A549 (cell line): ENCODE measurements around the gene NRDE2. TPM values are rescaled to one million over a fixed set of nuclear protein-coding genes. Genes with fewer than 3 reads are reported as not detected.
"Not testable (repeated sequence)": the region's sequence is repeated elsewhere in the genome, so short reads cannot be mapped to it uniquely, and the experiment has no call there.

Source experiments
- ATAC-seq, 2 experiments: fragments of 200-7000 bp in 1 of 2; fragments of >200 bp in 1 of 2; cut with Nextera tagmentation in 1 of 2; cut with Tn5 transposase in 1 of 2; 3 replicates each; pipeline versions ENCODE4 v1.8.0 to v1.9.1; 2018 to 2020; ENCODE audit warnings: mild to moderate bottlenecking in 1 of 2, moderate library complexity in 1 of 2
- CTCF ChIA-PET: fragments of 300-600 bp; sonication (Branson Sonifier 250); formaldehyde crosslinking; extraction: SDS; loops from one replicate; lab custom pipeline; 2021; ENCODE audit warnings: antibody characterized with exemption, inconsistent platforms; lab: Yijun Ruan, JAX
- POLR2A ChIA-PET: fragments of 350-600 bp; formaldehyde crosslinking; extraction: SDS; loops from one replicate; lab custom pipeline; 2021; ENCODE audit warnings: antibody characterized with exemption, inconsistent platforms; lab: Yijun Ruan, JAX
- DNase-seq, 2 experiments: peaks; one replicate each; pipeline versions ENCODE4 v3.0.0 to v3.0.0-alpha.2; 2011 to 2016; ENCODE audit warnings: low read depth in 1 of 2, low spot score in 1 of 2
- FAIRE-seq: peaks from 2 replicates; lab custom pipeline; 2011; peaks lifted over from hg19 to GRCh38; lab: Jason Lieb, UNC
- H3K27ac ChIP-seq, 2 experiments: fragments of >200 bp; sonication (Bioruptor Twin); formaldehyde crosslinking; 3 replicates each; pipeline ENCODE4 v1.5.1; 2016 to 2017
- H3K4me1 ChIP-seq: fragments of >200 bp; sonication (Bioruptor Twin); formaldehyde crosslinking; 3 replicates; pipeline ENCODE4 v1.6.1; 2016
- H3K4me2 ChIP-seq: fragments of >200 bp; sonication (Bioruptor Twin); formaldehyde crosslinking; 3 replicates; pipeline ENCODE4 v1.6.1; 2016
- H3K4me3 ChIP-seq: fragments of >200 bp; sonication (Bioruptor Twin); formaldehyde crosslinking; 3 replicates; pipeline ENCODE4 v1.5.1; 2016
- H3K9me3 ChIP-seq: fragments of >200 bp; sonication (Bioruptor Twin); formaldehyde crosslinking; 3 replicates; pipeline ENCODE4 v1.6.1; 2016
- BHLHE40 ChIP-seq: IDR thresholded peaks from 2 replicates; pipeline ENCODE4 v1.6.1; 2012; ENCODE audit warnings: low read depth, low read length, inconsistent platforms
- EP300 ChIP-seq, 2 experiments: fragments of >200 bp; sonication (Bioruptor Twin); formaldehyde crosslinking; IDR thresholded peaks; 2 replicates in 1 of 2; 3 replicates in 1 of 2; pipeline ENCODE4 v1.6.1; 2016 to 2017
- FOSL2 ChIP-seq, 2 experiments: fragments of 450-650 bp in 1 of 2; fragments of >200 bp in 1 of 2; sonication (Bioruptor Twin) in 1 of 2; formaldehyde crosslinking; IDR thresholded peaks; 2 replicates each; pipeline versions ENCODE4 v1.5.0 to v1.6.1; 2016 to 2020; ENCODE audit warnings: mild to moderate bottlenecking in 1 of 2, moderate library complexity in 1 of 2
- HOXB5 ChIP-seq: fragments of 250-450 bp; sonication (Bioruptor Pico); IDR thresholded peaks from 2 replicates; pipeline ENCODE4 v1.5.0; 2020; ENCODE audit warnings: mild to moderate bottlenecking, moderate library complexity
- KDM1A ChIP-seq: fragments of 200-600 bp; sonication (generic); IDR thresholded peaks from 2 replicates; pipeline ENCODE4 v1.6.1; 2016; ENCODE audit warnings: low read depth, mild to moderate bottlenecking
- KDM5A ChIP-seq: fragments of 200-600 bp; sonication (generic); IDR thresholded peaks from 2 replicates; pipeline ENCODE4 v1.6.1; 2016; ENCODE audit warnings: antibody characterized with exemption, mild to moderate bottlenecking
- MAZ ChIP-seq: fragments of 150-350 bp; IDR thresholded peaks from 2 replicates; pipeline ENCODE4 v1.6.1; 2014; ENCODE audit warnings: antibody characterized with exemption, low read depth, low read length, borderline replicate concordance
- NPAS2 ChIP-seq: fragments of 250-450 bp; sonication (Bioruptor Pico); IDR thresholded peaks from 2 replicates; pipeline ENCODE4 v1.8.0; 2022; ENCODE audit warnings: mild to moderate bottlenecking, moderate library complexity, borderline replicate concordance
- NR3C1 ChIP-seq: fragments of >200 bp; sonication (Bioruptor Twin); formaldehyde crosslinking; IDR thresholded peaks from 3 replicates; pipeline ENCODE4 v1.6.1; 2017
- PHF8 ChIP-seq: fragments of 200-600 bp; sonication (generic); IDR thresholded peaks from 2 replicates; pipeline ENCODE4 v1.6.1; 2016; ENCODE audit warnings: low read depth, mild to moderate bottlenecking, antibody characterized with exemption, moderate library complexity, borderline replicate concordance
- POLR2A ChIP-seq: IDR thresholded peaks from 2 replicates; pipeline ENCODE4 v1.6.1; 2012; ENCODE audit warnings: mild to moderate bottlenecking, low read length
- RAD21 ChIP-seq, 2 experiments: fragments of >200 bp in 1 of 2; sonication (Bioruptor Twin) in 1 of 2; formaldehyde crosslinking in 1 of 2; IDR thresholded peaks in 1 of 2; conservative IDR thresholded peaks in 1 of 2; 2 replicates in 1 of 2; 3 replicates in 1 of 2; pipeline ENCODE4 v1.6.1; 2012 to 2018; ENCODE audit warnings: inconsistent platforms in 1 of 2
- SMC3 ChIP-seq: fragments of >200 bp; sonication (Bioruptor Twin); formaldehyde crosslinking; IDR thresholded peaks from 3 replicates; pipeline ENCODE4 v1.6.1; 2018; ENCODE audit warnings: inconsistent platforms
- SREBF2 ChIP-seq: fragments of 450-650 bp; IDR thresholded peaks from 2 replicates; pipeline ENCODE4 v1.6.1; 2014; ENCODE audit warnings: mild to moderate bottlenecking, moderate library complexity
- ZC3H11A ChIP-seq: fragments of 450-650 bp; IDR thresholded peaks from 2 replicates; pipeline ENCODE4 v1.6.1; 2014; ENCODE audit warnings: antibody characterized with exemption, mild to moderate bottlenecking
- ZNF302 ChIP-seq: fragments of 250-450 bp; sonication (Bioruptor Pico); IDR thresholded peaks from 2 replicates; pipeline ENCODE4 v1.9.0; 2021; ENCODE audit warnings: inconsistent platforms, mild to moderate bottlenecking, moderate library complexity
- WGBS: methylation state at CpG from one replicate; pipeline ENCODE4 v1.1.6; 2017; ENCODE audit errors: missing lambda C conversion rate; 5-methylcytosine and 5-hydroxymethylcytosine counted together
- polyA plus RNA-seq, 4 experiments: library from polyadenylated mRNA; depleted of rRNA in 3 of 4; stranded (reverse); fragments of >200 nt; fragmentation: RNase III in 1 of 4; extraction: RNeasy Plus Mini Kit Qiagen cat#74134 plus additional on column Dnase treatment in 1 of 4; gene quantifications; 2 replicates in 3 of 4; 3 replicates in 1 of 4; pipeline ENCODE4 v1.2.3, GENCODE V29; 2011 to 2017
- TF ChIP-seq, protein P1 (sequence below): IDR thresholded peaks from 2 replicates; pipeline ENCODE4 v1.6.1; 2012; ENCODE audit warnings: low read depth, borderline replicate concordance
- TF ChIP-seq, protein P2 (sequence below): fragments of >200 bp; sonication (Bioruptor Twin); formaldehyde crosslinking; IDR thresholded peaks from 3 replicates; pipeline ENCODE4 v1.5.1; 2016

NRDE2 gene
- polyA plus RNA-seq, 2 of the 4 experiments (the other 2 are of a cell fraction), result 11.6 to 12.7 TPM

DNA sequence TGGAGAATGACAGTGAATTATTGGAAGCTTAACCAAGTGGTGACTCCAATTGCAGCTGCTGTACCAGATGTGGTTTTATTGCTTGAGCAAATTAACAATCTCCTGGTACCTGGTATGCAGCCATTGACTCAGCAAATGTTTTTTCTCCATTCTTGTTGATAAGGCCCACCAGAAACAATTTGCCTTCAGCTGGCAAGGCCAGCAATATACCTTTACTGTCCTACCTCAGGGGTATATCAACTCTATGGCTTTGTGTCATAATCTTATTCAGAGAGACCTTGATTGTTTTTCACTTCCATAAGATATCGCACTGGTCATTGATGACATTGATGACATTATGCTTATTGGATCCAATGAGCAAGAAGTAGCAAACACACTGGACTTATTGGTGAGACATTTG lies 101.8 kb downstream of the NRDE2 start:
- H3K27ac ChIP-seq, H3K9me3 ChIP-seq, DNase-seq, H3K4me1 ChIP-seq, POLR2A ChIA-PET, ATAC-seq, H3K4me2 ChIP-seq, FAIRE-seq, H3K4me3 ChIP-seq: not testable (repeated sequence)
- CTCF ChIA-PET, result interaction anchor here (0.6 to 0.8 kb wide), 2 partner anchors 257 to 454 kb away, joined by 3 to 4 read pairs; no protein-coding TSS in a partner anchor
- WGBS, result 92% methylated on average over 1 of the region's 1 CpG

DNA sequence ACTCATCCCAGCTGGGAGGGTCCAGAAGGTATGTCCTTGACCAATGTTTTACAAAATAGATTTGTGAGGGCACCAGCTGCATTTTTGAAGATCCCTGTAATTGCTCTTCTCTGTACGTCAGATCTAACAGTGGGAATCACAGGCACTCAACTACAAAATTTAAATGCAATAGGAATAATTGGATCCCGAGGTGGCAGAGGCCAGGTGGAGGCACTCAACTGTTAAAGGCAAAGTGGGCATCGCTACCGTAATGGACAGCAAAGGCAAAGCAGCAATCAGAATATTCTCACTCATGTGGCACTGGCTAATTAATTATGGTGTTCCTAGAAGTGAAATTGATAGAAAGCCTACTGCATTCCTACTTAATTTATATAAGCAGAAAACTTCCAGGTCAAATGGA lies 103.3 kb downstream of the NRDE2 start:
- Histone ChIP-seq H3K27ac (no peak overlapping the region), H3K9me3 (peaks cover 19% of the 10 kb centered on the region; the same call in 2 of the 3 replicates), H3K4me2 (no peak overlapping the region), H3K4me1 (no peaks in the 10 kb centered on the region), H3K4me3 (no peak overlapping the region)
- ATAC-seq (no peak), DNase-seq (no peak), FAIRE-seq (no peak)
- ChIA-PET CTCF (no interaction called here), POLR2A (no interaction called here)
- TF ChIP-seq HOXB5, result no peak
- TF ChIP-seq SREBF2, result no peak
- TF ChIP-seq MAZ, result no peak
- no peak for TF ChIP-seq EP300 (IDR thresholded peaks at IDR 0.05)
- TF ChIP-seq KDM1A, result no peak
- TF ChIP-seq NR3C1, result no peak
- no peak for TF ChIP-seq POLR2A
- TF ChIP-seq KDM5A, result no peak
- TF ChIP-seq BHLHE40, result no peak
- TF ChIP-seq, protein P1, sequence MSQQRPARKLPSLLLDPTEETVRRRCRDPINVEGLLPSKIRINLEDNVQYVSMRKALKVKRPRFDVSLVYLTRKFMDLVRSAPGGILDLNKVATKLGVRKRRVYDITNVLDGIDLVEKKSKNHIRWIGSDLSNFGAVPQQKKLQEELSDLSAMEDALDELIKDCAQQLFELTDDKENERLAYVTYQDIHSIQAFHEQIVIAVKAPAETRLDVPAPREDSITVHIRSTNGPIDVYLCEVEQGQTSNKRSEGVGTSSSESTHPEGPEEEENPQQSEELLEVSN, result no peak
- TF ChIP-seq, protein P2, sequence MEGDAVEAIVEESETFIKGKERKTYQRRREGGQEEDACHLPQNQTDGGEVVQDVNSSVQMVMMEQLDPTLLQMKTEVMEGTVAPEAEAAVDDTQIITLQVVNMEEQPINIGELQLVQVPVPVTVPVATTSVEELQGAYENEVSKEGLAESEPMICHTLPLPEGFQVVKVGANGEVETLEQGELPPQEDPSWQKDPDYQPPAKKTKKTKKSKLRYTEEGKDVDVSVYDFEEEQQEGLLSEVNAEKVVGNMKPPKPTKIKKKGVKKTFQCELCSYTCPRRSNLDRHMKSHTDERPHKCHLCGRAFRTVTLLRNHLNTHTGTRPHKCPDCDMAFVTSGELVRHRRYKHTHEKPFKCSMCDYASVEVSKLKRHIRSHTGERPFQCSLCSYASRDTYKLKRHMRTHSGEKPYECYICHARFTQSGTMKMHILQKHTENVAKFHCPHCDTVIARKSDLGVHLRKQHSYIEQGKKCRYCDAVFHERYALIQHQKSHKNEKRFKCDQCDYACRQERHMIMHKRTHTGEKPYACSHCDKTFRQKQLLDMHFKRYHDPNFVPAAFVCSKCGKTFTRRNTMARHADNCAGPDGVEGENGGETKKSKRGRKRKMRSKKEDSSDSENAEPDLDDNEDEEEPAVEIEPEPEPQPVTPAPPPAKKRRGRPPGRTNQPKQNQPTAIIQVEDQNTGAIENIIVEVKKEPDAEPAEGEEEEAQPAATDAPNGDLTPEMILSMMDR, result no peak
- no peak for TF ChIP-seq ZNF302 (CRISPR knock-in tag)
- TF ChIP-seq RAD21 (conservative IDR thresholded peaks at IDR 0.05 in 1 of 2, IDR thresholded peaks at IDR 0.05 in 1 of 2), result no peak
- TF ChIP-seq ZC3H11A, result no peak
- no peak for TF ChIP-seq NPAS2 (CRISPR knock-in tag)
- no peak for TF ChIP-seq FOSL2 (IDR thresholded peaks at IDR 0.05)
- TF ChIP-seq FOSL2 (CRISPR knock-in tag; IDR thresholded peaks at IDR 0.05), result no peak
- TF ChIP-seq SMC3, result no peak
- no peak for TF ChIP-seq PHF8
- WGBS, result 56% methylated on average over 4 of the region's 4 CpGs

Other genes starting within 250 kb of the NRDE2 start
- 171 and 336 TPM in 2 replicates for gene PSMC1, start 75.4 kb downstream of the NRDE2 start, polyA plus RNA-seq (2011; rRNA removed)
- 305 to 350 TPM (median 328 TPM) in 3 replicates for gene PSMC1, start 75.4 kb downstream of the NRDE2 start, polyA plus RNA-seq (2017; fragmentation: RNase III; extraction: RNeasy Plus Mini Kit Qiagen cat#74134 plus additional on column Dnase treatment)
- 337 and 451 TPM in 2 replicates for gene CALM1, start 65.1 kb upstream of the NRDE2 start, polyA plus RNA-seq (2011; rRNA removed)
- gene CALM1, start 65.1 kb upstream of the NRDE2 start, polyA plus RNA-seq (2017; fragmentation: RNase III; extraction: RNeasy Plus Mini Kit Qiagen cat#74134 plus additional on column Dnase treatment), result 374 to 398 TPM (median 385 TPM) in 3 replicates